Measurements from ENCODE around the gene KIF15.

Gene KIF15

DNA sequence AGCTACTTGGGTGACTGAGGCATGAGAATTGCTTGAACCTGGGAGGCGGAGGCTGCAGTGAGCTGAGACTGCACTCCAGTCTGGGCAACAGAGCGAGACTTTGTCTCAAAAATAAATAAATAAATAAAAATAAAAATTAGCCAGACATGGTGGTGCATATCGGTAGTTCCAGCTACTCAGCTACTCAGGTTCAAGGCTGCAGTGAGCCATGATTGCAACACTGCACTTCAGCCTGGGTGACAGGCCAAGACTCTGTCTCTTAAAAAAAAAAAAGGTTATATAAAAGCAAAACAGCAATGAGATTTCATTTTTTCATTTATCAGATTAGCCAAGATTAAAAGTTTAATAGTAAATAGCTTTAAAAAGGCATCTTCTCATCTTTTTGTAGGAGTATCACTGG lies 115.7 kb downstream of the KIF15 start:
- no peak for DNase-seq (ENCODE audit: low spot score)

DNA sequence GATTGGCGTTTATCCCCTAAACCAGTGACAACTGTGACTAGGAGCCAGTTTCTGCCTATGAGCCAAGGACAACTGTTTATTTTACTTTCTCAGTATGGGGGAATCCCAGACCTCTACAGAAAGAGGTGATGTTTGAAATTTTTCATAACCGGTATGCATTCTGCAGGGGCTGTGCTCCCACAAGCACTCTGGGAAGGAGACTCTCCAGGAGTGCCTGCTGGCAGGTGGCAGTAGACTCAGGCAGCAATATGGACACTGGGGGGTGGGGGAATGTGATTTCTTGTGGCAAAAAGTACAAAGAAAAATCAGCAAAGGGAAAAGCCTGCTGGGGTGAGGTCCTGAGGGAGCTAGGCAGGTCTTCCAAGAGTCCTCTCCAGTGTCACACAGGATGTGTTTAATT lies 118.7 kb downstream of the KIF15 start:
- DNase-seq (ENCODE audit: low spot score), result no peak

DNA sequence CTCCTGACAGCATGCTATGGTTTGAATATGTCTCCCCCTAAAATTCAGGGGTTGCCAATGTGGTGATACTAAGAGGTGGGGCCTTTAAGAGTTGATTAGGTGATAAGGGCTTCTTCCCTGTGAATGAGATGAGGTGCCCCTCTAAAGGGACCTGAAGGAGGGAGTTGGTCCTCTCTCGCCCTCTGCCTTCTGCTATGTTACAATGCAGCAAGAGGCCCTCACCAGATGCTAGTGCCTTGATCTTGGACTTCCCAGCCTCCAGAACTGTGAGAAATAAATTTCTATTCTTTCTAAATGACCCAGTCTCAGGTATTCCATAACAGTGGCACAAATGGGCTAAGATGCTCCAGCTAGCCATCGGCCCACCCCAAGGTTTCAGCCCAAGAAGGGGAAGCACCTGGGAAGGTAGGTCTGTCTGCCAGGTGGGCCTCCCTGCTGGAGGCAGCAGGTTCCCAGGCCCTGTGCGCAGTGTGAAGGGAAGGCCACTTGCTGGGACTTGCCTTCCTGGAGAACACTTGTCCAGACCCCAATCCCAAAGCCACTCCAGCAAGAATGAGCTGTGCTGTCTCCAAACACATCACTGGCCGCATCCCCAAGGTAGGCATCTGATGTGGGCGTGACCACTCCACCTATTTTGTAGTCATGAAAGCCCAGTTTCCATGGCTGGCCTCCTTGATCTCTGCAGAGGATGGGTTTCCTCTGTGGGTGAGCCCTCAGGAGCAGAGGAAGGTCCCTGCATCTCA lies 121.8 kb downstream of the KIF15 start:
- no peak for DNase-seq (ENCODE audit: low spot score)

DNA sequence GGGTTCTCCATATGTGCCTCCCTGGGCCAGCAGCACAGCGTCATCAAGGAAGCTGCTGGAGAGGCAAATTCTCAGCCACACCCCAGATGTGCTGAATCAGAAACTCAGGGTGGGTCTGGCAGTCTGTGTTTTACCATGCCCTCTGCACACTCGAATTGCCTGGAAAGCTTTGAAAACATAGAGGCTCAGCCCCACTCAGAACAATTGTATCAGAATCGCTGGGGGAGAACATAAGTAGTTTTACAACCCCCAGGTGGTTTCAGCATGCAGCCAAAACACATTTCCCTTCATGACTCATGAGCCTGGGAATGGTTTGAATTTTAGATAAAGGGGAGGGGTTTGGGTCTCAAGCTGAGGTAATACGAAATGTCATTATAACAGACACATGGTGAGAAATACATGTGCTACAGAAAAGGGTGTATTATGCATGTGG lies 122.4 kb downstream of the KIF15 start:
- DNase-seq (ENCODE audit: low spot score), result no peak

DNA sequence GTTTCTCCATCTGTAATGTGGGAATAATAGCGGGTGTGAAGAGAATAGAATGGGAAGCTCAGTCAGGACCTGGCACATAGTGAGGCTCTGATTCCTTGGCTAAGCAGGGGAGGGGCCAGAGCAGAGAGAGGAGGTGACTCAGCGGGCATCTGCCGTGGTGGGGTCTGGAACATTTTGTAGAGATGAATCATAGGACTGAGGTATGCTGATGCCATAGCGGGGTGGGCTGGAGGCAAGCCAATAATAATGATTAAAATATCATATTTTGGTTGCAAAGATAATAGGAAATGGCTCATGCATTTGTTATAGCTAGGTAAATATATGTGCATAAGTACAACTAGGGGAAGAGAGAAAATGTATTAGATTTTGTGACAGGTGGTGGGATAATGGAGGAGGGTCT lies 124.0 kb downstream of the KIF15 start:
- DNase-seq (ENCODE audit: low spot score), result no peak

DNA sequence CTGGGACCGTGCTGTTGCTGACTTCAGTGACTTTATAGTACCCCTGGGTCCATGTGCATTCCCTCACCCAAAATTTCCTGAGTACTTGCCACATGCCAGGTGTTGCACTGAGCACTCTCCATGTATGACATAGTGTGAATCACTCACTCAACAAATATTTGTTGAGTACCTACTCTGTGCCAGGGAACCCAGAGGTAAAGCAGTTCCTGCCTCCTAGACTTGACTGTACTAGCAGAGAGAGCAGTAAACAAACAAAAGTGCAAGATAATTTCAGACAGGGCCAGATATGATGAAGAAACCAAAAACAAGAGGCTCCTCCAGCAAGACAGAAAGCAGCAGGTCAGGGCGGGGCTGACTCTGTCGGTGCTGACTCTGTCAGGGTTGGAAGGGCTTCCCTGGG lies 125.0 kb downstream of the KIF15 start:
- no peak for DNase-seq (ENCODE audit: low spot score)

DNA sequence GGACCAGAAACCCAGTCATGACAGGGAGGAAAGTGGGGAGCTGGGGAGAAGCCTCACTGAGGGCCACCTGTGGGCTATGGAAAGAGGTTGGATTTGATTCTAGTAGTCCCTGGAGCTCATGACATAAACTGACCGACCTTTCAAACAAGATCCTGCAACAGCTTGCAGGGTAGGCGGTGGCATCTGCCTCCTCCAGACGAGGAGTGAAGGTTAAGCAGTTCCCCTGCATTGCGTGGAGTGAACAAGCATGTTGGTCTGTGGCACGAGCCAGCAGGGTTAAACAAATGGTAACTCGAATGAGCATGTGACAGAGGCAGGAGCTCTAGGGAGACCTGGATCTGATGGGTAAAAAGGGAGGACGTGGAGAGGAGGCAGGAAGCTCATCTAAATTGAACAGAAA lies 125.5 kb downstream of the KIF15 start:
- DNase-seq (ENCODE audit: low spot score), result no peak

DNA sequence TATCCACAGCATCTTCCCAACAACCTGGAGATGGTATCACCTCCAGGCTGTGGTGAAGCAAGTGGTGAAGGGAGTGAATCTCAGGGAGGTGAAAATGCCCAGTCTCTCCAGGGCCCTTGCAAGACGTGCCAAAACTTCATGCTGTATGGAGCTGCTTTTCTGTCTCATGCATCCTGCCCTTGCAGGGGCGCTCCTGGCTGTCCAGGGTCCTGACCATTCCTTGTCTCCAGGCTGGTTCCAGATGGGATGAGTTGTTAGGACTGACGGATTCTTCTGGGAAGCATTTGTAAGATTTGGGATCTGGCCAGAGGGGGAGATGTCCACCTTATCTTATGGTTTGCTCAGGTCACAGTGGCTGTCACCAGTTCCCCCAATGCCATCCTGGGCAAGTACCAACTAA lies 128.7 kb downstream of the KIF15 start:
- DNase-seq (ENCODE audit: low spot score), result no peak

DNA sequence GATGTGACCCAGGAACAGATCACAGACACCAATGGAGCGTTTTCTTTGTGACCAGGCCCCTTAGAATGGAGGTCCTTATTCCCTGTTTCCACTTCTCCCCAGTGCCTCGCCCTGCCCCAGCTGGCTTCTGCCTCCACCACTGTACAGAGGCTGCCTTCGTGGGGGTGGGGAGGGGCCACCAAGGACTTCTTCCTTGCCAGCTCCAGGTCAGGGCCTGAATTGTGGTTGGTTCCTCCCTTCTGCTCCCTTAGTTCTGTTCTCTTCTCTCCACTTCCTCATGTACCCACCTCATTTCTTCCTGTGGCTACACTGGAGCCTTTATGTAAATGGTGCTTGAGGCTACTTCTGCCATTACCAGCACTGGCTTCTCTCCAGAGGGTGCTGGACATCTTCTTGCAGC lies 129.3 kb downstream of the KIF15 start:
- no peak for DNase-seq (ENCODE audit: low spot score)

DNA sequence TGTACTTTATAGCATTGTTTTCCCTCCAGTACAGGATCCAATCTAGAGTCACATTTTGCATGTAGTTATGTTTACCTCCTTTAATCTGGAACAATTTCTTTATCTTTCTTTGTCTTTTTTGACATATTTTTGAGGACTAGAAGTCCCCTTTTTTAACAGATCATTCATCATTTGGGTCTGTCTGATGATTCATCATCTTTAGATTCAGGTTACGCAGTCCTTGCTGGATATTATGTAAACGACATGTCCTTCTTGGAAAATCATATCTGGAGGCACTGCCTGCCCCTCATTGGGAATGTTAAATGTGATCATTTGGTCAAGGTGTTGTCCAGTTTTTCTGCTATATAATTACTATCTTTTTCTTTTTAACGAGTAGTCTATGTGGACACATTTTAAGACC lies 131.1 kb downstream of the KIF15 start:
- DNase-seq (ENCODE audit: low spot score), result no peak

DNA sequence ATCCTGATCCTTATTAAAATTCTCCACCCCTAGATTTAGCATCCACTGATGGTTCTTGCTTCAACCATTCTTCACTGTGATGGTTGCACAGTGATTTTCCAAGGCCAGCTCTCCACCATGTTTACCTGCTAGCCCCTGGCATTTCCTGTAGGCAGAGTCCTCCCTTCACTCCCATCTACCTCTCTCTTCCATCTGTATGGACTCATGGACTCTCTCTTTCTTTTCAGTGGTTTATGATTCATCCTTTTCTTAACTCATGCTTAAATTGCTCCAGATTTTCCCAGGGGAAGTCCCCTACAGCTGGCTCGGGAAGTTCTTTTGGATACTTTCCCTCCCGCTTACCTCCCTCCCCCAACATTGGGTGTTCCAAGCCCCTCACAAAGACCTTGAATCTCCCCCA lies 131.5 kb downstream of the KIF15 start:
- DNase-seq (ENCODE audit: low spot score), result no peak

DNA sequence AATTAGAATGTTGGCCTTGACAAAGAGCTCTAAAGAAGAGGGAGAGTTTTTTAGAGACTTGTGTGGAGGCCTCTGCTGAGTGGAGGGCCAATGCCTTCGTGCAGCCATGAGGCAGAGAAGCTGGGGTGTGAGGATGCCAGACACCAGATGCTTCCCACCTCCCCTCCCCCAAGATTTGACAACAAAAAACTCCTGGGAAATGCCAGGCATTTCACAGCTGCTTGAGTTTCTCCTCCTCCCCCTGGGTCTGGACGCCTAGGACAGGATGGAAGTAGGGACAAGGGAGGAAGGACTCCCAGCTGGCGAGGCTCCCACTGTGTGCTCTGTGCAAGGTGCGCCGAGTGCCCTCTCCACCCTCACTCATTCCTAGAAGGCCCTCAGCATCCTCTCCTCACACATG lies 132.9 kb downstream of the KIF15 start:
- DNase-seq (ENCODE audit: low spot score), result no peak

DNA sequence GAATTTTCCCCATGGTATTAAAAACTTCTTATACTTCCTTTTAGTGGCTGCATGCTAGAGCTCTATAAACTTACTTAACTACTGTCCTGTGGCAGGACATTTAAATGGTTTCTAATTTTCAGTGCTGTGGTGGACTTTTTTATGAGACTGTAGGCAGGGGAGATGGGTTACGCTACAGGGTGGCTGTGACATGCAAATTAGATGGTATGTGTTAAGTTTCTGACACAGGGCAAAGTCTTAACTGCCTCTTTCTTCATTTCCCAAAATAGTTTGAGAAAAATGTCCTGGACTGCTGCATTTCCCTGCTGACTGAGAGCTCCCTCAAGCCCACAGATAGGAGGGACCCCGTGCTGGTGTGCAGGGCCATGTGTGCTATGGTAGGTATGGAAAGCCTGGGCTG lies 134.8 kb downstream of the KIF15 start:
- no peak for DNase-seq (ENCODE audit: low spot score)

DNA sequence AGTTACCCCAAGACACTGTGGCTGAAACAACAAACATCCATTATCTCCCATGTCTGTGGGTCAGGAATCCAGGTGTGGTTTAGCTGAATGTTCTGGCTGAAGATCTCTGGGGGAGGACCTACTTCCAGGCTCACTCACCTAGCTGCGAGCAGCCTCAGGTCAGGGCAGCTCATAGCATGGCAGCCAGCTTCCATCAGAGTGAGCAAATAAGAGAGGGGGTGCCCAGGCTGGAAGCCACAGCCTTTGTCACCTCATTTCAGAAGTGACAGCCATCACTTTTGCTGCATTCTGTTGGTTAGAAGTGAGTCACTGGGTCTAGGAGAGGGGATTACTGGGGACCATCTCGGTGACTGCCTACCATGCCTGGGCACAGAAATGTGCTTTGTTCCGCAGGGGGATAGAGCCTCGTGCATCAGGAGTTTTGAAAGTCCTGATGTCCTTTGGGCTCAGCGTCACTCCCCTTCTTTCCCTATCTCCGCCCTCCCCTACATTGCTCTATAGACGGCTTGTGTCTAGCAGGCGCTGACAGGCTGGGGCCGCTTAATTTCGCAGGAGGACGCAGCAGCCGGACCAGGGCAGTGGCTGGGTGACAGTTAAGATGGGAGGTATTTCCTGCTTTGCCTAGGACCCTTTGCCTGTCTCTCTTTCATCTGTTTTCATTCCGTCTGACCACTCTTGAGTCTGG lies 138.2 kb downstream of the KIF15 start:
- no peak for DNase-seq (ENCODE audit: low spot score)

DNA sequence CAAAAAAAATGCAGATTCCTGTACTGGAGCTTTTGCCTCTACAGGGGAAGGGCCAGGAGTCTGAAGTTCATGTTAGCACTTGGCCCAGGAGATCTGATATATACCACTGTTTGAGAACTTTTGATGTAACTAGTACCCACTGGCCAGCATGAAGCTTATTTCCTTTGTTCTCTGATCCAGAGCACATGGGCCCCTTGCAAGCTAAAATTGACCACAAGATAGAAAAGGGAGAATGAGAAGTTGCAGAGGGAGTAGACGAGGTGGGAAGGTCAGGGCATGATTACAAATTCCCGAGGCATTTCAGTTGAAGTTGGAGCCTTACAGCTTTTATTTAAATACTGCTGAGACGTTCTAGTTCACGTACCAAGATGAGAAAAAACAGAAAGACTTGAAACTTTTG lies 141.0 kb downstream of the KIF15 start:
- DNase-seq (ENCODE audit: low spot score), result no peak
